HG03432 (cell line): Measurements from ENCODE around the gene SBNO1.
"Not testable (repeated sequence)": the region's sequence is repeated elsewhere in the genome, so short reads cannot be mapped to it uniquely, and the experiment has no call there.

Source experiments
- ATAC-seq: cut with Tn5 transposase; IDR thresholded peaks from one replicate; pipeline ENCODE4 v1.9.1; 2021; ENCODE audit warnings: mild to moderate bottlenecking, moderate library complexity; ENCODE audit not compliant: unreplicated experiment

SBNO1 gene

DNA sequence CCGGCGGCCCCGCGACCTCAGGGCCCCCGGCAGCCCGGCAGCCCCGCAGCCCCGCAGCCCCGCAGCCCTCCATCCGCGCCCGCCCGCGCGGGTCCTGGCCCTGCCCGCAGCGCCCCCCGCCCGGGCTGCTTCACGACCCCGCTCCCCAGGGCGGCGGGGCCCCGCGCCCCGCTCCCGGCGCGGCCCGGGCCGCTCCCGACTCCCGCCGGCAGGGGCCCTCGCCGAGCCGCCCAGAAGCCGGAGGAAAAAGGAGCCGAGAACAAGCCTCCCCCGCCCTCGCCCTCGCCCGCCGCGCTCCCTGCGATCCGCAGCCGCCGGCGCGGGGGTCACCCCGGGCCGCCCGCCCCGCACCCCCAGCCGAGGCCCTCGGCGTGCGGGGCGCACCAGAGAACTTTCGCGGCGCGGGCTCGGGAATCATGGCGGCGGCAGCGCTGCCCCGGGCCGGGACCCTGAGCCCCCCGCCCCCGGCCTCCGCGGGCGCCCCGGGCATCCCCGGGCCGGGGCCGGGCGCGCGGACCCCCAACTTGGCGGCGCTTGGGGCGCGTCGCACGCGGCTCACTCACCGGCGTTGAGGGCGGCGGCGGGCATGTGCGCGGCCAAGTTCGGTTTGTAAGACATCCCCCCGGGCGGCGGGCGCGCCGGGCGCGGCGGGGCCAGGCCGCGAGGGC lies 93.5 kb downstream of the SBNO1 start:
- ATAC-seq = peak; percentile 65

DNA sequence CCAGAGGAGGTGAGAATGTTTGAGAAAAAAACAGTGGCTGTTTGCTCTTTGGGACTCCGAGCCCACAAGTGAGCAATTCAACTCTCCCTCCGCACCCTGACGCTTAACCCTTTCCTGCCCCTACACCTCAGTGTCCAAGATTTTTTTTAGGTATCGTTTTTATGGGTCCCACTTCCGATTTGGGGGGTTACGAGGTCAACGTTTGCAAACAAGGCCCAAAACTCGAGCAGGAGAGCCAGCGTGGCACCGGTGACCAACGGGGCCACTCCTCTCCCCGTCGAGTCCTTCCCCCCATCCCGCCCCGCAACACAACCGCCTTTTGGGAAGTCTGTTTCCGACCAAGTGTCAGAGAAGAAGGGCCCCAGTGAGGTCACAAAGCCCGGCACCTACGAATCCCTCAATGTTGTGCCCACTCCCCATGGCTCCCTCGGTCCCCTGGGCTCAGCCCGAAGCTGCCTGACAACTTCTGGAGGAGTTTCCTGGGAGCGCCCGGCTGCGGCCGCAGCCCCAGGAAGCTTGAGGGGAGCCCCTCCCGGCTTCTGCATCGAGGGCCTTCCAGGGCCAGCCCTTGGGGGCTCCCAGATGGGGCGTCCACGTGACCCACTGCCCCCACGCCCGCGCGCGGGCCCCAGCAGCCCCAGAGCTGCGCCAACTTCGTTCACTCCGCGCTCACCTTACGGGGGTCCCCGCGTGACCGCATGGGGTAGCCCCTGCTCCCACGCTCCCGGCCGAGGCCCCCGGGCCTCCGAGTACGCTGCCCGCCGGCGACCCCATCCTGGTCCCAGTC lies 94.2 kb downstream of the SBNO1 start:
- ATAC-seq = peak; percentile 18

DNA sequence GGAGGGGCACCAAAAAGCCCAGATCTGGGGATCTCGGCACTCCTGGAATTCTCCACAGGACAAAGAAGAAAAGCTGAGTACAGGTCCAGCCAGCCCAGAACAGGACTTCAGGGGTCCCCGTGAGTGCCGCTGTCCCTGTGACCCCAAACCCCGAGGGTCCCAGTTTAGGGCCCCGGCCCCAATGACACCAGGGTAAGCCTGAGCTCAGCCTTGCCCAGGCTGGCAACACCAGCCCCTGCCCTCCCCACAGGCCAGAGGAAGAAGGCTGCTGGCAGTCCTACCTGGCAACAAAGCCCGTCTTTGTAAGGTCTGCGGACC lies 94.8 kb downstream of the SBNO1 start:
- no peak for ATAC-seq

DNA sequence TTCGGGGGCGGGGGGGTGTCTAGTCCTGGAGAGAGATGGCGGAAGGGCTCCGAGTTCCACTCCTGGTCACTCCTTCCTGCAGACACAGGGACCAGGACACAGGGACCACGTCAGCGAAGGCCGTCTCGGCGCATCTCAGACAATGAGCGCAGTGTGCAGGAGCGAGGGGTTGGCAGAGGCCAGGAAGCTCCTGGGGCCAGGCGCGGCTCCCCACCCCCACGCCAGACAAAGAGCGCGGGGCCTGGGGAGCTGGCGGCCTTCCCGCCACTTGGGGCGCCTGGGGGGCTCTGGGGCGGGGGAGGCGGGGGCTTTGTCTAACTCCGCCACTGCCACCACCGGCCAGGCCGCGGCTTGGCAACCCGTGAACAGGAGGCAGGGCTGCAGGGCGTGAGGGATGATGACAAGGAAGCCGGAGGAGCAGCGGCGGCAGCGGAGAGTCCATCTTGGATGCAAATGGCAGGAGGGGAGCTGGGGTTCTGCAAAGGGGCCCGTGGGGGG lies 95.2 kb downstream of the SBNO1 start:
- ATAC-seq = no peak

DNA sequence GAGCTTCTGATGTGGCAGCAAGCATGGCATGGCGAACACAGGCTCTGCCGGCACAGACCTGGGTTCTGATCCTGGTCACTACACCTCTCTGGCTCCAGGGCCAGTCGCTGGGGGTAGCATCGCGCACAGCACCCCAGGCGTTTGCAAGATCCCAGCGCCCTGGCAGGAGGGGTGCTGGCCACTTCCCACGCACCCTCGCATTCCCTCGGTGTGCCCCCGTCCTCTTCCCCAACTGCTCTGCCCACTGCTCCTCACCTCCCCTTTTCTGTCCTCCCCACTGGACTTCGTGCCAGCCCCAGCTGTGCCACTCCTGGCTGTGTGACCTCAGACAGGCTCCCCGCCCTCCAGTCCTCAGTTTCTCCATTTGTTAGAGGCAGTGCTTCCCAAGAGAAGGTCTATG lies 95.8 kb downstream of the SBNO1 start:
- no peak for ATAC-seq

DNA sequence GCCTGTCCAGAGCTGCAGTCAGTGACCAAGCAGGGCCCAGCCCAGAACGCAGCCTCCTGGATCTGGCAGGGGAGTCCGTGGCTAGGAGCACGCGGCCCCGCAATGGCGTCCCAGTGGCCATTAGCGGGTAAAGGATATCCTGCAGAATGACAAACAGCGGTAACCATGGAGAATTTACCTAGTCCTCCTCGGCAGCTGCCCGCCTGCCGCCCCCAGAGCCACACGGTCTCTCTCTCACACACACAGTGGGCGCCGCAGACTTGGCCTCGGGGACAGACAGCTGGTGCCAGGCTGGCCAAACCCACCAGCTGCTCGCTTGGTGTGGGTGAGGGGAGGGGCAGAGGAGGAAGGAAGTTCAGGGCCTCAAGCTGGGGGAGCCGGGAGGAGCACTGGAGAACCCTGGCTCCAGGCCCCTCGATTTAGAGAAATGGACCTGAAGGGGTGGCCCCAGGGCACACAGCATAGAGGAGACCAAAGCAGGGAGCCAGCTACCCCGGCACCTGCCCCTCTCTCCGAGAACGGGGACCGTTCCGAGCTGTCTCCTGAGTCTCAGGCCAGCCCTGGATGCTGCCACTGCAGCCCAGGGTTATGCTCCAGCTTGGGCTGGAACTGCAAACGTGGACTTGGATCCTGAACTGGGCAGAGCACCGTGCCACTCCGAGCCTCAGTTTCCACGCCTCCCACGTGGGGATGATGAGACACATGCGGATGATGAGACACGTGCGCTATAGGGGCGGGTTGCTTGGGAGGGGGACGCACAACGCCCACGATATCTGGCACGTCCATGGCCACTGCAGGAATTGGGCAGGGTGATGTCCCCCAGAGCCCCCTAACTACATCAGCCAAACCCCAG lies 96.4 kb downstream of the SBNO1 start:
- ATAC-seq = no peak

DNA sequence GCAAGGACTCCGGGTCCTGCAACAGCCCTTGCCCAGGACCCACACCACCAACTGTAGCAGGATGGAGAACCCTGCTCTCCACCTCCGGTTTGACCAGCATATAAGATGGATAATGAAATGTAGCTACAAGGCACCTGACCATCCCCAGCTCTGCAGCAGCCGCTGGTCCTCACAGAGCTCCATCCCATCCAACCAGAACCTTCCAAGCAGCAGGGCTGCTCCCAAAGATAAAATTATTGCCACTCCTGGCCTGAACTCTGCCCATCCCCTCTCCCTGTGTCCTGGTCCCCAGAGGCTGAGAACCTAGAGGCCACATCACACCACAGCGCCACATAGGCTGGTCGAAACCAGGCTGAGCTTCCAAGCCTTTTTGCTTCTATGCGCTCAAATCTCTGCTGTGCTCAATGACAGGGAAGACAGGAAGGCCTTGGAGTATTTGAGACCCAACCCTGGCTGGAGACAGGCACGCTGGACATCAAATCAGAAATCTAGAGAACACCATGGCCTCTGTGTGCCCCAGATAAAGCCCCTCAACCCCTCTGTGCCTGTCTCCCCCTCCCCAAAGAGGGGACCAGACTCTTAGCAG lies 97.2 kb downstream of the SBNO1 start:
- ATAC-seq = no peak

DNA sequence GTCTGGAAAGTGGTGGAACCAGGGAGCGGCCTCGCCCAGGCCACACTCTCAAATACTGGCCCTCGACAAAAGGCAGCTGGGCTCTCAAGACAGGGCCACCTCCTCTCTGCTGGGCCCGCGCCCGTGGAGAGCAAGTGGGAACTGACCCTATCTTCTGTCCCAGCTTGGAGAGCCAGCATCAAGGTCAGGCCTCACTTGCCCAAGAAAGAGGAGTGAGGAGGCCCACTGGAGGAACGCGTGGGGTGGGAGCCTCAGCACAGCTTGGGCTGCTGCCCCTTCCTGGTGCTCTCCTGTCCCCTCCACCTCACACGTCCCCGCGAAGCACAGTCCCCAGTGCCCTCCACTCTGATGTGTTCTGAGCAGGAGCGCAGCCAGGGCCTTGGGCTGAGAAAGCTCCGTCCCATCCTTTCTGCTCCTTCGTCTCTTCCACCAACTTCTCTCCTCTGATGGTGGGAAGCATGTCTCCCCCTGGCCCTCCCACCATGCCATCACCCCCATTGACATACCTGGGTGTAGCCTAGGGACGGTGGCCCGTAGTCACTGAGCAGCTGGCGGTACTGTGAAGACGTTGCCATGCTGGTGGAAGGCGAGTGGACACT lies 97.9 kb downstream of the SBNO1 start:
- no peak for ATAC-seq

DNA sequence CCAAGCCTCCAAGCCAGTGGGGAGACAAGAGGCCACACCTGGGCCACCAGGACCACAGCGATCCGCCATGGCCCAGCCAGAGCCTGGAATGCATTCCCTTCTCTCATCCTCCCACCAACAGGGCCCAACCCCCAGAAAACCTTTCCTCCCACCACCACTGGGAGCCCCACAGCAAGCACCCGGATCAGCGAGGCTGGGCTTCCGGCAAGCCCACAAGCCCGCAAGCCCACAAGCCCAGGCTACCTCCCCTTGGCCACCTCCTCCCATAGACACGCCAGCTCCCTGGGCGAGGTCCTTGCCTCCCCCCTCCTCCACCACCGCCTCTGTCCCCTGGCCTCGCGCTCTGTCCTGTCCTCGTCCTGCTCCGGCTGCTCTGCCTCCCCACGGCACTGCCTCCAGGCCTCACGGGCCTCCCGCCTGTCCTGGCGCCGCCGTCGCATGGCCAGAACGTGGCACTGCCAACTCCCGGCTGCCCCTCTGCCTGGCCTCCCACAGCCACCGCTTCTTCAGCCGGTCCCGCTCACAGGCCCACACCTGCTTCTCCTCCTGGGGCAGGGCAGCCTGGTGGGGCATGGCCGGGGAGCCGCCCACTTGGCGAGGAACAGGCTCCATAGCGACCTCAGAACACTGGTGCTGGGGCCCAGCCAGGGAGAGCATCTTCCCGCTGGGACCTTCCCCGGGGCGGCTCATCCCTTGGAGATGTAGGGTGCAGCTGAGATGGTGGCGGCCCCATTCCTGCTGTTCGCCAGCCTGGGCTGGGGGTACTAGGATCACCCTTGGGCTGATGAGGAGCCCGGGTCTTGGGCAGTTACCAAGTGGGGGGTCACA lies 98.6 kb downstream of the SBNO1 start:
- no peak for ATAC-seq

DNA sequence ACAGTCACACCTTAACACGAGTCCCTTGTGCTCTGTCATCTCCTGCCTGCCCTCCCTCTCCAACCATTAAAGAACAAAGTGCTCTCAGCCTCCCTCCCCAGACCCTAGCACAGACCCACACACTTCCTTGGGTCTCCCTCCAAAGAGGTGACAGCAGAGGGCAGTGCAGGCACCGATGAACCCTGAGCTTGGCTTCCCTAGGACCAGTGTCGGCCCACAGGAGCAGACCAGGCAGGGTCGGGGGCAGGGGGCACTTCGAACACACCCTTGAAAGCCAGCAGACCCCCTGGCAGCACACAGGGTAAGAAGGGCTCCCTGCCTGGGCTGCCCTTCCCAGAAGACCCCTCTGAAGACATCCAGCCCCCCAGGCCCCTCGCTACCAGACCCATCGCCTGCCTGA lies 100.0 kb downstream of the SBNO1 start:
- ATAC-seq = no peak

DNA sequence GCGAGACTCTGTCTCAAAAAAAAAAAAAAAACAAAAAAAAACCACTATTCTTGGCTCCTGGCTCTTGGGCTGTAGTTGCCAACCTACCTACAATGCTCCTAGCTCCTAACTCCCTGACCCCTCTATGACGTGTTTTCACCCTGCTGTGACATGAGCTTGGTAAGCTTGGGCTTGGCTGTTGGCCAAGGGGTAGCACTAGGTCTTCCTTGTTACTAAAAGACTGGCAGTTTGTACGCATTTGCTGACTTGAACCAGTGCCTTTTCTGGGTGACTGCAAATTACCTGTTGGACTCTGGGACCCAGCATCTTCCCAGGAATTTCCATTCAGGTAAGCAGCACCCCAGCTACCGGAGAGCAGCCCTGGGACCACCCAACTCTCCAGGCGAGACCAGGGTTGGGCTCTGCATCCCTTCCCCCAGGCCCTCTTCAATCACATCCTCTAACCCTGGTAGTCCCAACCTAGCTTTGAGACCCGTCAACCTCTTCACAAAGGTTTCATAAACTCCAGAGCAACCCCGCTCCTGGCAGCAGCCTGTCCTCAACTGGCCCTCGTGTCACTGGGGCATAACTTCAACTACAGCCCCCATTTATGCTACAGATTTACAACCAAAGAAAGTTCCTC lies 101.3 kb downstream of the SBNO1 start:
- ATAC-seq = no peak

DNA sequence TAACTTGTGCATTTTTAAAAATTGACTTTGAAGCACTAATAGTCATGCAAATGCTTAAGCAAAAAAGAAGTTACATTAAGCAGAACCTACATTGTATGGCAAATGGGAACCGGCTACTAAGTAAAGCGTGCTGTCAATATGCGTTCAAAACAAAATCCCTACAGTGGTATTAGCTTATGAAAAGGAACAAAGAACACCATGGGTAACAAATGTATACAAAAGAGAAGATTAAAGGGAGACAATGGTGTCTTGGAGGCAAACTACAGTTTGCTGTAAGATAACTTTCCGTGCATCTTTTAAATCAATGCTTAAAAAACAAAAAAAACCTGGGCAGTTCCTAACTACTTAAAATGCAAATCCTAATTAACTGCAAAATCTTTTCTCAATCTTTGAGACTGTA lies 103.5 kb downstream of the SBNO1 start:
- no peak for ATAC-seq

DNA sequence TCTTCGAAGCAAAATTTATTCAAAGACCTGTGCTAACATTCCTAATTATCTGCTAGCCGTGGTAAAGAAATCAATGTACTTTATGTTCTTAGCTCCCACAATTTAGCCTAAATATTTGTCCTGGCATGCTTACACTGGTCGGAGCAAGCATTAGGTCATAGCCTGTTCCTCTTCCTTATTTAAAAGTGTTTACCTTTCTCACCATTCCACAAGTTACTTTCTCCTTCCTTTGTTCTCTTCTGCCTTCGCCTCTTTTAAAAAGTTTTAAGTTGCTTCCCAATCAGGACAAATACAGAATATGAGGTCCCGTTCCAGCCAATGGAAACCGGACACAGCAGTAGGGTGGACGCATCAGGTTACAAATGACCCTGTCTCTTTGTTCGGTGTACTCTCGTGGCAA lies 104.6 kb downstream of the SBNO1 start:
- no peak for ATAC-seq

DNA sequence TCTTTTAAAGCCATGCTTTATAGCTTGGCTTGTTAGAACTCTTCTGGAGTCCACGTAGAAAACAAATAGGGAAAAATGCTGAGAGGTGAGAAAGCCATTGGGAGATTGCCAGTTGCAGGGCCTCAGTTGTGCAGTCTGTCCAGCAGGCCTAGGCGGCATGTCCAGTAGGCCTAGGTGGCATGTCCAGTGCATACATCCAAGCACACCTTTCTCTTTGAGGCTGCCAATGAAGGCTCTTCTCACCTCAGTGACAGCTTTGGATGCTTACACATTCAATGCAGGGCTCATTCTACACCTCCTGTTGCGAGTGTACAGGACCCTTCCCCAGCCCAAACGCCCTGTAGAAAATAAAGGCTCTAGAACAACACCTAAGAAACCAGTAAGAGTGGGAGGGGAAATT lies 106.1 kb downstream of the SBNO1 start:
- ATAC-seq = no peak

DNA sequence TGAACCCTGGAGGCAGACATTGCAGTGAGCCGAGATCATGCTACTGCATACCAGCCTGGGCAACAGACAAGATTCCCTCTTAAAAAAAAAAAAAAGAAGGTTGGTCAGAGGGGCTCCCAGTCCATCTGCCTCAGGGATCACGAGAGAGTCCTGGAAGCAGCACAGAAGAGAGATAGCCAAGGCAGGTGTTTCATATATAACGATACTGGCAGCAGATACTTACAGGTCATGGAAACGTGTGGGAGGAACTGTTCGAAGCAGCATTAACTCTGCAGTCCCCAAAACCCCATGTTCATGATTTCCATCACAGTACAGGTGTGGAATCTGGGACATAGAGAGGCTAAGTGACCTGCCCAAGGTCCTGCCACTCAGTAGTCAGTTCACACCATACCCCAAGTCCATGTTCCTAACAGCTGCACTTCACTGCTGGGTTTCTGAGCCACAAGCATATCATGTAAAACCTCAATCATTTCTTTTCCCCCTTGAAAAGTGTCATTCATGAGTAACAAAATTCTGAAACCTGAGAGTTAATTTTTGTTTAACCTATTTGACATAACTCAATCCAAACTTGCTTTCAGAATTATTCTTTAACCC lies 109.7 kb downstream of the SBNO1 start:
- ATAC-seq = no peak

DNA sequence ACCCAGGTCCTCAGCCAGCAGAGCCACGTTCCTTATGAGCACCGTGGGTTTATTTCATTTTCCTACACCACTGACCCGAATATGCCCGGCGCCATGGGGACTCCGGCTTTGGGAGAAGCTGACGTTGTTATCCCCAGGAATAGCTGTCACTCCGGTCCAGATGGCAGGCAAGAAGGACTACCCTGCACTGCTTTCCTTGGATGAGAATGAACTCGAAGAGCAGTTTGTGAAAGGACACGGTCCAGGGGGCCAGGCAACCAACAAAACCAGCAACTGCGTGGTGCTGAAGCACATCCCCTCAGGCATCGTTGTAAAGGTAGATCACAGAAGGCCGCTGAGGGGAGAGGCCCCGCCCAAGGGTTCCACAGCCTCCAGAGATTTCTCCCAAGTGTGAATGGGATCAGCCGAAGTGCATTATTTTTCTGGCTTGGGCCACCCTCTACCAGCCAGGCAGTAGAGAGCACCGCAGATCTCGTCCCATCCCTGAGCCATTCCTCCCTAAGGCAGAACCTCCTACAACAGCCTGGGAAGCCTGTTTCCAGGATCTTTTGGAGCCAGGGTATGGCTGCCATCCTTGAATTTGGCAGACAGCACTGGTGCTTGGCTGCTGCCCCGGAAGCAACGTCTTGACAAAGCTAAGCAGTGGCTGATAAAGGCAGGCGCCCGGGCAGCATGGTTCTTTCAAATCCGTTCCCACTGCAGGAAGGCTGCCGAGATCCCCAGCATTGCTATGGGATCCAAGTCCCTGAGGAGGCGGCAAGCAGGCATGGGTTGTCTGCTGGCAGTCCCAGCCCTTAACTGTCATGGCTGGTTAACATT lies 110.8 kb downstream of the SBNO1 start:
- no peak for ATAC-seq

DNA sequence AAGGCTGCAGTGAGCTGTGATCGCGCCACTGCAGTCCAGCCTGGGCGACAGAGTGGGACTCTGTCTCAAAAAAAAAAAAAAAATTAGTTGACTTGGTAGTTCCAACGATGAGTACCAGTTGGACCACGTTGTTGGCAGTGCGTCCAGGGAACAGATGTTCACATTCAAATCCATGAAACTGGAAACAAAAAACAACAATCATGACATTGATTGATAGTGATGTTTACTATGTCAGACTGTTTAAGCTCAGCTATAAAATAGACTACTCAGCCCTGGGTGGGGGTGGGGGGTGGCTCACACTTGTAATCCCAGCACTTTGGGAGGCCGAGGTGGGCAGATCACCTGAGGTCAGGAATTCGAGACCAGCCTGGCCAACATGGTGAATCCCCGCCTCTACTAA lies 112.3 kb downstream of the SBNO1 start:
- ATAC-seq = not testable (repeated sequence)

DNA sequence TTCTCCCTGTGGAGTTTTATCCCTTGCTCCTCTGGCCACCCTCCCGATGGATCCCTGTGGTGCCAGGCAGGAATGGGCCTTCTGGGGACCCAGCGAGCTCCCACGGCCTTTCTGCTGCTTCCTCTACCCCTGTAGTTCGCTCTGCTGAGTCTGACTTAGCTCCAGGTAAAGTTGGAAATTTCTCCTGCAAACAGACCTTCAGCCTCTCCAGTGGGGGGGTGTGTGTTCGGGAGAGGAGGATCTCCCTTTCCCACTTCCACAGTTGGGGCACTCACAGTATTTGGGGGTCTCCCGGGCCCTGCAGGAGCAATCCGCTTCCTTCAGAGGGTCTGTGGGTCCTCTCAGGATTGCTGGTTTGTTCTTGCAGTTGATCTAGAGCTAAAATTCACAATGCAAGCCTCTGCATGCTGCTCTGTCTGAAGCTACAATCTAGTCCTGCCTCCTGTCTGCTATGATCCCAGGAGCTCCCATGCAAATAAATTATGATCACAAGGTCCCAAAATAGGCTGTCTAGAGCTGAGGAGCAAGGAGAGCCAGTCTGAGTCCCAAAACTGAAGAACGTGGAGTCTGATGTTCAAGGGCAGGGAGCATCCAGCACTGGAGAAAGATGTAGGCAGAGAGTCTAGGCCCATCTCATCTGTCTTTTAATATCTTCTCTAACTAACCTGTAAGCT lies 113.1 kb downstream of the SBNO1 start:
- ATAC-seq = no peak
